ENCODE results near the gene RNF141. TPM values are rescaled to one million over a fixed set of nuclear protein-coding genes. Genes with fewer than 3 reads are reported as not detected.

The RNF141 gene
- total RNA-seq, 1 experiment from 2014 or later, result 28.4 TPM

DNA sequence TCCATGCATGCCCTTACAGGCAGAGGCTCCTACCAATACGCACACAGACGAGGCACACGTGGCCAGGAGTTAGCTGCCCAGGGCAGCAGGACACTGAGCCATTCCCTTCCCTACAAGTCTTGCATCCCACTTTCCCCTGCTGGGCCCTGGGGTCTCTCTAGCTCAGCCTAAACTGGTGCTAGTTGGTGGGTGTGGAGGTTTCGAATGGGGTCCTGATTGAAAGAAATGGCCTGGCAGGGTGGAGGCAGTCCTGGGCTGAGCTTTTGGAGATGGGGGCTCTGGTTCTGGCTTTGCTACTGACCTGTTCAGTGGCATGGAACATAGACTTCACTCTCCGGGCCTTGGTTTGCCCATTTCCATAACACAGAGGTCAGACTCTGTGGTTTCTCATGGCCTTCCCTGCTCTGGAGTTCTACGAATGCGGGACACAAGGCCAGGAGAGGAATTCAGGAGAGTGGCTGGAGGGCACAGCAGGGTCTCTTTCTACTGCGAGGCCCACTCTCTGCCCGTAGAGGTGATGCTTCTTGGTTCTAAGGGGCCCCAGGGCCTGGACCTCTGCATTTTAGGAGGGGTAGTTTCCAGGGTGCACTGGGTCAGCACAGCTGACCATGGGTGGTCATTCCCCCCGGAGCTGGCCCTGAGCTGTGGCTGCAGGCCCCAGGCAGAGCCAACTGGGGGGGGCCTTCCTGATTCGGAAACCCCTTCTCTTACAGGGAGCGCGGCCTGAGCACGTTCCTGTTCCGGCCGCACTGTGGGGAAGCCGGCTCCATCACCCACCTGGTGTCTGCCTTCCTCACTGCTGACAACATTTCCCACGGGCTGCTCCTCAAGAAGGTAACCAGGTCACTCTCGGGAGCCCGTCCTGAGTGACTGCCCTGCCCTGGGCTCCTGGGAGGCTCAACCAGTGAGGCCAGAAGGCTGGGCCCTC, 40.0 kb downstream of the RNF141 start:
- Mint-ChIP-seq H3K4me3 (ENCODE audit: unreplicated experiment) (no peak overlapping the region), H3K4me1 (ENCODE audit: insufficient read depth, unreplicated experiment) (peaks cover 6% of the 10 kb centered on the region), H3K36me3 (ENCODE audit: insufficient read depth, unreplicated experiment) (peaks cover 4% of the 10 kb centered on the region), H3K9me3 (ENCODE audit: unreplicated experiment) (no peaks in the 10 kb centered on the region), H3K27me3 (ENCODE audit: insufficient read depth, unreplicated experiment) (no peaks in the 10 kb centered on the region), H3K27ac (ENCODE audit: low read depth, unreplicated experiment) (no peak overlapping the region)
- intact Hi-C loops (cut with micrococcal nuclease), result no loop called here
- DNase-seq (ENCODE audit: unreplicated experiment), result no peak
- no TSS peak for BruUV-seq (replicated peaks)
- ChIA-PET CTCF (no interaction called here), POLR2A (no interaction called here)
- TF ChIP-seq, protein P1, sequence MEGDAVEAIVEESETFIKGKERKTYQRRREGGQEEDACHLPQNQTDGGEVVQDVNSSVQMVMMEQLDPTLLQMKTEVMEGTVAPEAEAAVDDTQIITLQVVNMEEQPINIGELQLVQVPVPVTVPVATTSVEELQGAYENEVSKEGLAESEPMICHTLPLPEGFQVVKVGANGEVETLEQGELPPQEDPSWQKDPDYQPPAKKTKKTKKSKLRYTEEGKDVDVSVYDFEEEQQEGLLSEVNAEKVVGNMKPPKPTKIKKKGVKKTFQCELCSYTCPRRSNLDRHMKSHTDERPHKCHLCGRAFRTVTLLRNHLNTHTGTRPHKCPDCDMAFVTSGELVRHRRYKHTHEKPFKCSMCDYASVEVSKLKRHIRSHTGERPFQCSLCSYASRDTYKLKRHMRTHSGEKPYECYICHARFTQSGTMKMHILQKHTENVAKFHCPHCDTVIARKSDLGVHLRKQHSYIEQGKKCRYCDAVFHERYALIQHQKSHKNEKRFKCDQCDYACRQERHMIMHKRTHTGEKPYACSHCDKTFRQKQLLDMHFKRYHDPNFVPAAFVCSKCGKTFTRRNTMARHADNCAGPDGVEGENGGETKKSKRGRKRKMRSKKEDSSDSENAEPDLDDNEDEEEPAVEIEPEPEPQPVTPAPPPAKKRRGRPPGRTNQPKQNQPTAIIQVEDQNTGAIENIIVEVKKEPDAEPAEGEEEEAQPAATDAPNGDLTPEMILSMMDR (IDR thresholded peaks at IDR 0.05; ENCODE audit: unreplicated experiment), result no peak

DNA sequence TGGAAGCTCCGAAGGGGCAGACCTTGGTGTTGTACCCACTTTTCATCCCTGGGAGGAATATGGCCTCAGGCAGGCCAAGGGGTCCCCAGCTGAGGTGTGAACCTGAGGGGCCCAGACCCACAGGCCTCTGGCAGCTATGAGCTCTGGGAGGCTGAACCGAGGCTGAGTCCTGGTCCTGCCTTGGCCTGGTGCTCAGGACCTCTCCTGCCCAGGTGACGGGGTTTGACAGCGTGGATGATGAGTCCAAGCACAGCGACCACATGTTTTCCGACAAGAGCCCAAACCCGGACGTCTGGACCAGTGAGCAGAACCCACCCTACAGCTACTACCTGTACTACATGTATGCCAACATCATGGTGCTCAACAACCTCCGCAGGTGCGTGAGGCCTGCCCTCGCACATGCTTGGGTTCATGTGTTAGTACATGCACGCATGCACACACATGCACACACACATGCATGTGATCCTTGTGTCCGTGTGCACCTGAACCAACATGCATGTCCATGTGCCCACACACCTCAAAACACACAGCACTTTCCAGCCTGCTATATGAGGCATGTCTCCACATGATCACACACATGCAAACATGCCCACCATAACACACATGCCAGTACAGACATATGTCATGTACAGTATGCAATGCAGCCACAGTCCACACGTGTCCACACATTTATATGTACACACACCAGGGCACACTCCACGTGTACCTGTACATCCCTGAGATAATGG, 40.9 kb downstream of the RNF141 start:
- no peak overlapping the region for H3K4me3 Mint-ChIP-seq (ENCODE audit: unreplicated experiment)
- ChIA-PET POLR2A (no interaction called here), CTCF (no interaction called here)
- H3K9me3 Mint-ChIP-seq (ENCODE audit: unreplicated experiment), result no peaks in the 10 kb centered on the region
- TF ChIP-seq, protein P1 (IDR thresholded peaks at IDR 0.05; ENCODE audit: unreplicated experiment), result no peak
- no peaks in the 10 kb centered on the region for H3K4me1 Mint-ChIP-seq (ENCODE audit: insufficient read depth, unreplicated experiment)
- no peak overlapping the region for H3K27ac Mint-ChIP-seq (ENCODE audit: low read depth, unreplicated experiment)
- no peak for DNase-seq (ENCODE audit: unreplicated experiment)
- H3K27me3 Mint-ChIP-seq (ENCODE audit: insufficient read depth, unreplicated experiment), result no peaks in the 10 kb centered on the region
- H3K36me3 Mint-ChIP-seq (ENCODE audit: insufficient read depth, unreplicated experiment), result peaks cover 4% of the 10 kb centered on the region
- intact Hi-C loops (cut with micrococcal nuclease), result no loop called here
- no TSS peak for BruUV-seq (replicated peaks)

DNA sequence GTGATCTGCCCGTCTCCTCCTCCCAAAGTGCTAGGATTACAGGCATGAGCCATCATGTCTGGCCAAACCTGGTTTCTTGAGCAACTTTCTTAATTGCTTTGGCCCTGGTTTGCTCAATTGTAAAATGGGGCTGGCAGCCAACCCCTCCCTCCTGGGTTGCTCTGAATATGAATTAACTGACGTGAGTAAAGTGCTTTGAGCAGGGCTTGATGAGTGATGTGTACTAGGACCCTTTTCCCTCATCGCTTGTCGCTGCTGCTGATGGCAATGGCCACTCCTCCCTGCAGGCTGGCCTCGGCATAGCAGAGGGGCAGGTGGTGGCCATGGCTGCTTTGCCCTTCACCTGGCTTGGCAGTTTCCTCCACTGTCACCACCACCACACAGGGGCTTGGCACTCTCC, 41.5 kb downstream of the RNF141 start:
- no peaks in the 10 kb centered on the region for H3K9me3 Mint-ChIP-seq (ENCODE audit: unreplicated experiment)
- BruUV-seq (replicated peaks), result no TSS peak
- intact Hi-C loops (cut with micrococcal nuclease), result no loop called here
- no peak overlapping the region for H3K27ac Mint-ChIP-seq (ENCODE audit: low read depth, unreplicated experiment)
- H3K27me3 Mint-ChIP-seq (ENCODE audit: insufficient read depth, unreplicated experiment), result no peaks in the 10 kb centered on the region
- no peak overlapping the region for H3K4me3 Mint-ChIP-seq (ENCODE audit: unreplicated experiment)
- CTCF ChIA-PET, result no interaction called here
- POLR2A ChIA-PET, result no interaction called here
- no peaks in the 10 kb centered on the region for H3K4me1 Mint-ChIP-seq (ENCODE audit: insufficient read depth, unreplicated experiment)
- DNase-seq (ENCODE audit: unreplicated experiment), result peak; percentile 54
- peaks cover 4% of the 10 kb centered on the region for H3K36me3 Mint-ChIP-seq (ENCODE audit: insufficient read depth, unreplicated experiment)
- TF ChIP-seq, protein P1 (IDR thresholded peaks at IDR 0.05; ENCODE audit: unreplicated experiment), result no peak

GRCh38 chr11:10498426-10499250, 42.3 kb downstream of the RNF141 start:
- CTCF ChIA-PET, result no interaction called here

More at GRCh38 chr11:10498426-10499250, 42.3 kb downstream of the RNF141 start:
- intact Hi-C loops (cut with micrococcal nuclease), result no loop called here
- POLR2A ChIA-PET, result interaction anchor here (0.7 to 1.6 kb wide), 2 partner anchors 20 to 223 kb away, joined by 3 to 5 read pairs; no protein-coding TSS in a partner anchor
- H3K4me3 Mint-ChIP-seq (ENCODE audit: unreplicated experiment), result no peak overlapping the region
- no peaks in the 10 kb centered on the region for H3K27me3 Mint-ChIP-seq (ENCODE audit: insufficient read depth, unreplicated experiment)
- no TSS peak for BruUV-seq (replicated peaks)
- no peak for DNase-seq (ENCODE audit: unreplicated experiment)
- H3K4me1 Mint-ChIP-seq (ENCODE audit: insufficient read depth, unreplicated experiment), result no peaks in the 10 kb centered on the region
- H3K27ac Mint-ChIP-seq (ENCODE audit: low read depth, unreplicated experiment), result no peak overlapping the region
- peaks cover 4% of the 10 kb centered on the region for H3K36me3 Mint-ChIP-seq (ENCODE audit: insufficient read depth, unreplicated experiment)
- H3K9me3 Mint-ChIP-seq (ENCODE audit: unreplicated experiment), result no peaks in the 10 kb centered on the region
- TF ChIP-seq, protein P1 (IDR thresholded peaks at IDR 0.05; ENCODE audit: unreplicated experiment), result no peak
